ENCODE data around the gene CD320.
A peak's percentile ranks its signal among the peaks of the same experiment; 100 is the strongest.

CD320 gene

DNA sequence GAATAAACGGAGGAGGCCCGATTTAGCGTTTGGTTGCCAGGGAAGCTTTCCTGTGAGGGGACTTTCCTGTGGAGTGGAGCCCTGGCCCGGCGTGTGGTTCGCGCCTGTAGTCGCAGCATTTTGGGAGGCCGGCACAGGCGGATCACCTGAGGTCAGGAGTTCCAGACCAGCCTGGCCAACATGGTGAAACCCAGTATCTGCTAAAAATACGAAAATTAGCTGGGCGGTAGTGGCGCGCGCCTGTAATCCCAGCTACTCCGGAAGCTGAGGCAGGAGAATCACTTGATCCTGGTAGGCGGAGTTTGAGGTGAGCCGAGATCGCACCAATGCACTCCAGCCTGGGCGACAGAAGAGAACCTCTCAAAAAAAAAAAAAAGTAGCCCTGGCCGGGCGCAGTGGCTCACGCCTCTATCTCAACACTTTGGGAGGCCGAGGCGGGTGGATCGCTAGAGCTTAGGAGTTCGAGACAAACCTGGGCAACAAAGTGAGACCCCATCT, 28.0 kb upstream of the CD320 start:
- TF ChIP-seq CTCF (IDR thresholded peaks at IDR 0.05; ENCODE audit: extremely low read depth, insufficient read depth, missing control alignments), result no peak
- DNase-seq (ENCODE audit: low spot score), result no peak
- in situ Hi-C loops (cut with MboI; ENCODE audit: low pct_unique_long_range_greater_than_20kb, low sequenced_read_pairs, unreplicated experiment), result no loop called here

- peak; percentile 41 for TF ChIP-seq CTCF (IDR thresholded peaks at IDR 0.05; ENCODE audit: extremely low read depth, insufficient read depth, missing control alignments)
- peak; percentile 66 for DNase-seq (ENCODE audit: low spot score)
- in situ Hi-C loops (cut with MboI; ENCODE audit: low pct_unique_long_range_greater_than_20kb, low sequenced_read_pairs, unreplicated experiment), result no loop called here
These were observed 27.3 kb upstream of the CD320 start for GRCh38 chr19:8335343-8336071.

DNA sequence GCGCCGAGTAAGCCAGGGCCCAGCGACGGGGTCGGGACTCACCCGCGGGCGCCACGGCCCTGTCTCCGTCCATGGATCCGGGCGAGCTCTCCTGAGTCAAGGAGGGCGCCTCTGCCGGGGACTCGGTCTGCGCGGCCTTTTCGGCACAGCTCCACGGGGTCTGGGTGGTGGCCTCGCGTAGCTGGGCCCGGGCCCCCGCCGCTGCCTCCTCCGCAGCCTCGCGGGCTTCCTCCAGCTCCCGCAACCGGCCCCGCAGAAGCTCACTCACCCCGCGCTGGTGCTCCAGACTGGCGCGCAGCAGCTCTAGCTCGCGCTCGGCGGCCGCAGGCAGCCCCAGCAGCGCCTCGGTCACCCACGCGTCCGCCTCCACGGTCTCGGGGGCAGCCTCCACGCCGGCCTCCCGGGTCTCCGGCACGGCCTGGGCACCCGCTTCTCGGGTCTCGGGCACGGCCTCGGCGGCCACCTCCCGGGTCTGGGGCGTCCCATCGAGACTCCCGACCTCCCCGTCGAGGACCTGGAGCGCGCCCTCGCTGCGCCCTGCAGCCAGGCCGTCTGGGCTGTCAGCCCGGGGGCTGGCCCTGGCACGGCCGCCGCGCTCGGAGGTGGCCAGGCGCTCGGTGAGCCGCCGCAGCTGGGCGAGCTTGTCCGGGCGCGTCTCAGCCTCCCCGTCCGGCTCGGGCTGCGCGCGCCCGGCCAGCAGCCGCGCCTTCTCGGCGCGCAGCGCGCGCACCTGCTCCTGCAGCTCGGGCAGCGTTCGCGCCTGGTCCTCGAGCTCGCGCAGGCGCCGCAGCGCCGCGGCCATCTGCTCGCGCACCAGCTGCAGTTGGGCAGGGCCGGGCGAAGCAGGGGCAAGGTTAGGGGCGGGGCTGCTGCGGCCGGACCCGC, 26.5 kb upstream of the CD320 start:
- no peak for TF ChIP-seq CTCF (IDR thresholded peaks at IDR 0.05; ENCODE audit: extremely low read depth, insufficient read depth, missing control alignments)
- peak; percentile 86 for DNase-seq (ENCODE audit: low spot score)
- in situ Hi-C loops (cut with MboI; ENCODE audit: low pct_unique_long_range_greater_than_20kb, low sequenced_read_pairs, unreplicated experiment), result no loop called here

DNA sequence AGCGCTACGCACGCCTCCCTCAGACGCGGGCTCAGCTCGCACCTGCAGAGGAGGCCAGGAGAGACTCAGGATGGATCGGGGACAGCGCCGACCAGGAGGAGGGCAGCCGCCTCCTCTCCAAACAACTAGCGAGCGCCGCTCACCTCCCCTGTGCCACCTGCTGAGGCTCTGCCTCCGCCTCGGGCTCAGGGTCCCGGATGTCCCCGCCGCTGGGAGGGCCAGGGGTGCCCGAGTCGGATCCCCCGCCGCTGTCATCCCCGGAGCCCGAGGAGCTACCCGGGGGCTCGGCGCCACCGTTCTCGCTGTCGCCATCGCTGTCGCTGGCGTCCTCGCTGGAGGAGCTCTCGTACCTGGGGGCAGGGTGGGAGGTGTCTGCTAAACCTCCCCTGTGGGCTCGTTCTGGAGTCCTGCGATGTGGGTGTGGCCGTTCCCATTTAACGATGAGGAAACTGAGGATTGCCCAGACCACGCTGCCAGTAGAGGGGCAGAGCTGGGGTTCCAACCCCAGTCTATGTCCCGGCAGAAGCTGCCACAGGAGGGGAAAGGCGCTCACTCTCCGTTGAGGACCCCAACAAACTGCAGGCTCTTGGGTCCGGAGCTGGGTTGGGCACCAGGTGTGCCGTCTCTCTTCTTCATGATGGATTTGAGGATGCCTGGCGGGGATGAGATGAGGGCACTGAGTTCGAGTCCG, 25.8 kb upstream of the CD320 start:
- in situ Hi-C loops (cut with MboI; ENCODE audit: low pct_unique_long_range_greater_than_20kb, low sequenced_read_pairs, unreplicated experiment), result no loop called here
- DNase-seq (ENCODE audit: low spot score), result no peak
- no peak for TF ChIP-seq CTCF (IDR thresholded peaks at IDR 0.05; ENCODE audit: extremely low read depth, insufficient read depth, missing control alignments)

DNA sequence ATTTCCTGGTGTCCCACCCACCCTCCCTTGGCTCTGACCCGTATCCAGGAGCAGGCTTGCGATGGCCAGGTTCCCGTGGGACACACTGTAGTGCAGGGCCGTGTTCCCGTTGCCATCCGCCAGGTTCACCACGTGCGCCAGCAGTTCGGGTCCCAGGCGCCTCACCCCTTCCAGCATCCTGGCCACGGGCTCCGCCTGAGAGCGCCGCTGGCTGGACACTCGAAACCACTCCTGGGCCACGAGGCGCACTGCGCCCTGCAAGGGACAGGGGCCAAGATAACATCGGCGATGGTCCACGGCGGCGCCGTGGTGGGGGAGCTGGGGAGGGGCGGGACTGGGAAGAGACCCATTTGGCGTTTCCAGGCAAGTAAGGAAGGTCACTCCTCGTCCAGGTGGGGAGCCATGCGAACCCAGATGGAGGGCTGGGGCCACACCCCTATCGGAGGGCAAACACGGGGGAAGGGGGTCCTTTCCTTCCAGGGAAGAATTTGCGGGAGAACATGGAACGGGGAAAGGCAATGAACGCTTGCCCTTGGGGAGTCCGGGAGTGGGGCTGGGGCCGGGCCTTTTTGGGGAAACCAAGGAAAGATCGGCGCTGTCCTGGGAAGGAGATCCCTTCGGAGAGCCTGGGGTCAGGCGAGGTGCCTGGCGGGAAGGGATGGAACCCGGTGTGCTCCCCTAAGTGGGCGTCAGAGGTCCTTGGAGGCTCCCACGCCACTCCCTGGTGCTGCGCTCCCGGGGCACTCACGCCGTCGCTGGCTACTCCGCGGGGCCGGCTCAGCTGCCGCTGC, 25.0 kb upstream of the CD320 start:
- TF ChIP-seq CTCF (IDR thresholded peaks at IDR 0.05; ENCODE audit: extremely low read depth, insufficient read depth, missing control alignments), result no peak
- in situ Hi-C loops (cut with MboI; ENCODE audit: low pct_unique_long_range_greater_than_20kb, low sequenced_read_pairs, unreplicated experiment), result no loop called here
- no peak for DNase-seq (ENCODE audit: low spot score)
